H9 (cell line): ENCODE results near the gene LAMA3. TPM values are rescaled to one million over a fixed set of nuclear protein-coding genes. Genes with fewer than 3 reads are reported as not detected.

Source experiments
- DNase-seq: peaks from one replicate; pipeline ENCODE4 v3.0.0-alpha.2; 2017
- H2AFZ ChIP-seq: one replicate; pipeline ENCODE4 v1.6.1; 2013; ENCODE audit warnings: mild to moderate bottlenecking, low read length, control low read depth, moderate library complexity
- H2AK5ac ChIP-seq: 2 replicates; pipeline ENCODE4 v1.6.1; 2013; ENCODE audit warnings: low read length, control low read depth, mixed read lengths; ENCODE audit not compliant: insufficient read length
- H2BK120ac ChIP-seq: one replicate; pipeline ENCODE4 v1.6.1; 2013; ENCODE audit warnings: low read depth, mild to moderate bottlenecking, low read length, control low read depth, inconsistent platforms; ENCODE audit not compliant: poor library complexity, severe bottlenecking
- H2BK12ac ChIP-seq: 2 replicates; pipeline ENCODE4 v1.6.1; 2013; ENCODE audit warnings: low read length, control low read depth, mixed read lengths, low read depth; ENCODE audit not compliant: insufficient read length
- H2BK15ac ChIP-seq: 2 replicates; pipeline ENCODE4 v1.6.1; 2013; ENCODE audit warnings: low read depth, low read length, control low read depth
- H2BK20ac ChIP-seq: one replicate; pipeline ENCODE4 v1.6.1; 2013; ENCODE audit warnings: low read depth, mild to moderate bottlenecking, low read length, control low read depth, inconsistent platforms; ENCODE audit not compliant: poor library complexity, severe bottlenecking
- H2BK5ac ChIP-seq: 2 replicates; pipeline ENCODE4 v1.6.1; 2013; ENCODE audit warnings: low read length, control low read depth, mixed read lengths; ENCODE audit not compliant: insufficient read length
- H3K14ac ChIP-seq: 2 replicates; pipeline ENCODE4 v1.6.1; 2013; ENCODE audit warnings: low read length, control low read depth; ENCODE audit not compliant: insufficient read depth
- H3K18ac ChIP-seq: 2 replicates; pipeline ENCODE4 v1.6.1; 2013; ENCODE audit warnings: low read depth, mild to moderate bottlenecking, mixed read lengths, low read length, control low read depth; ENCODE audit not compliant: insufficient read length
- H3K23ac ChIP-seq: 2 replicates; pipeline ENCODE4 v1.6.1; 2013; ENCODE audit warnings: low read length, control low read depth, mixed read lengths, low read depth; ENCODE audit not compliant: insufficient read length
- H3K23me2 ChIP-seq: 2 replicates; pipeline ENCODE4 v1.6.1; 2013; ENCODE audit warnings: low read depth, mild to moderate bottlenecking, mixed read lengths, low read length, control low read depth; ENCODE audit not compliant: insufficient read length, poor library complexity, severe bottlenecking
- H3K27ac ChIP-seq: 2 replicates; pipeline ENCODE4 v1.5.1; 2013; ENCODE audit warnings: low read length, control low read depth, mixed read lengths, low read depth; ENCODE audit not compliant: insufficient read length
- H3K27me3 ChIP-seq: 2 replicates; pipeline ENCODE4 v1.6.1; 2013; ENCODE audit warnings: low read length, control low read depth, inconsistent platforms; ENCODE audit not compliant: insufficient read depth
- H3K4ac ChIP-seq: 2 replicates; pipeline ENCODE4 v1.6.1; 2013; ENCODE audit warnings: low read depth, mild to moderate bottlenecking, control low read depth, inconsistent platforms, low read length, moderate library complexity
- H3K4me1 ChIP-seq: 2 replicates; pipeline ENCODE4 v1.6.1; 2013; ENCODE audit warnings: low read length, control low read depth, inconsistent platforms; ENCODE audit not compliant: insufficient read depth
- H3K4me2 ChIP-seq: 2 replicates; pipeline ENCODE4 v1.6.1; 2013; ENCODE audit warnings: low read length, control low read depth, mixed read lengths; ENCODE audit not compliant: insufficient read length, insufficient read depth
- H3K56ac ChIP-seq: 2 replicates; pipeline ENCODE4 v1.6.1; 2013; ENCODE audit warnings: low read depth, mild to moderate bottlenecking, mixed read lengths, low read length, control low read depth; ENCODE audit not compliant: insufficient read length
- H3K79me1 ChIP-seq: 2 replicates; pipeline ENCODE4 v1.6.1; 2013; ENCODE audit warnings: low read depth, mild to moderate bottlenecking, moderate library complexity, low read length, control low read depth, inconsistent platforms; ENCODE audit not compliant: insufficient read depth, poor library complexity, severe bottlenecking
- H3K79me2 ChIP-seq: 2 replicates; pipeline ENCODE4 v1.6.1; 2013; ENCODE audit warnings: low read length, control low read depth, inconsistent platforms; ENCODE audit not compliant: insufficient read depth
- H3K9ac ChIP-seq: 2 replicates; pipeline ENCODE4 v1.6.1; 2013; ENCODE audit warnings: low read length, control low read depth, mixed read lengths; ENCODE audit not compliant: insufficient read length; ENCODE audit errors: extremely low read depth
- H3K9me3 ChIP-seq: one replicate; pipeline ENCODE4 v1.6.1; 2013; ENCODE audit warnings: low read depth, low read length, inconsistent platforms; ENCODE audit not compliant: control insufficient read depth
- H3T11ph ChIP-seq: one replicate; pipeline ENCODE4 v1.6.1; 2013; ENCODE audit warnings: mild to moderate bottlenecking, low read length, control low read depth, inconsistent platforms
- H4K20me1 ChIP-seq: one replicate; pipeline ENCODE4 v1.6.1; 2013; ENCODE audit not compliant: control insufficient read depth, insufficient read length, insufficient read depth
- H4K5ac ChIP-seq: 2 replicates; pipeline ENCODE4 v1.6.1; 2013; ENCODE audit warnings: low read depth, mild to moderate bottlenecking, mixed read lengths, low read length, control low read depth; ENCODE audit not compliant: insufficient read length
- H4K8ac ChIP-seq: replicated peaks from 2 replicates; pipeline ENCODE4 v1.6.1; 2013; ENCODE audit warnings: low read length, control low read depth, mixed read lengths, low read depth; ENCODE audit not compliant: insufficient read length
- H4K91ac ChIP-seq: 2 replicates; pipeline ENCODE4 v1.6.1; 2013; ENCODE audit warnings: low read depth, mild to moderate bottlenecking, moderate library complexity, mixed read lengths, low read length, control low read depth; ENCODE audit not compliant: insufficient read length
- H3K27ac Mint-ChIP-seq, 3 experiments: 2 replicates in 2 of 3; 3 replicates in 1 of 3; pipeline ENCODE4 v1.8.0; 2020 to 2021; ENCODE audit warnings: mixed read lengths in 3 of 3, mild to moderate bottlenecking in 1 of 3, moderate library complexity in 1 of 3
- H3K27me3 Mint-ChIP-seq: 2 replicates; pipeline ENCODE4 v1.8.0; 2021; ENCODE audit warnings: low read depth, mild to moderate bottlenecking, moderate library complexity, mixed read lengths
- H3K36me3 Mint-ChIP-seq, 3 experiments: 2 replicates in 2 of 3; 3 replicates in 1 of 3; pipeline ENCODE4 v1.8.0; 2020 to 2021; ENCODE audit warnings: low read depth in 3 of 3, mixed read lengths in 3 of 3; ENCODE audit not compliant: insufficient read depth in 1 of 3
- H3K4me1 Mint-ChIP-seq, 2 experiments: 2 replicates each; pipeline ENCODE4 v1.8.0; 2020; ENCODE audit warnings: mixed read lengths in 2 of 2
- H3K4me3 Mint-ChIP-seq, 2 experiments: 2 replicates in 1 of 2; 3 replicates in 1 of 2; pipeline ENCODE4 v1.8.0; 2020 to 2021; ENCODE audit warnings: mild to moderate bottlenecking in 2 of 2, mixed read lengths in 2 of 2, moderate library complexity in 1 of 2
- H3K9me3 Mint-ChIP-seq, 2 experiments: 2 replicates in 1 of 2; 3 replicates in 1 of 2; pipeline ENCODE4 v1.8.0; 2020; ENCODE audit warnings: mild to moderate bottlenecking in 2 of 2, mixed read lengths in 2 of 2, moderate library complexity in 1 of 2
- WGBS: extraction: QIAGEN DNeasy Blood & Tissue Kit; methylation state at CpG from one replicate; pipeline ENCODE4 v1.1.7; 2013; ENCODE audit warnings: missing lambda C conversion rate, low lambda C conversion rate, mixed read lengths; ENCODE audit not compliant: insufficient read length; ENCODE audit errors: extremely low coverage; 5-methylcytosine and 5-hydroxymethylcytosine counted together
- total RNA-seq: library from RNA; stranded (reverse); gene quantifications from 2 replicates; pipeline ENCODE4 v1.2.1, GENCODE V29; 2021
- TF ChIP-seq, protein P1 (sequence below): fragments of 200-600 bp; sonication (generic); conservative IDR thresholded peaks from 3 replicates; pipeline ENCODE4 v1.8.0; 2021; ENCODE audit warnings: antibody characterized with exemption, mild to moderate bottlenecking

The LAMA3 gene
- total RNA-seq, 1 experiment from 2014 or later = 0.33 TPM

DNA sequence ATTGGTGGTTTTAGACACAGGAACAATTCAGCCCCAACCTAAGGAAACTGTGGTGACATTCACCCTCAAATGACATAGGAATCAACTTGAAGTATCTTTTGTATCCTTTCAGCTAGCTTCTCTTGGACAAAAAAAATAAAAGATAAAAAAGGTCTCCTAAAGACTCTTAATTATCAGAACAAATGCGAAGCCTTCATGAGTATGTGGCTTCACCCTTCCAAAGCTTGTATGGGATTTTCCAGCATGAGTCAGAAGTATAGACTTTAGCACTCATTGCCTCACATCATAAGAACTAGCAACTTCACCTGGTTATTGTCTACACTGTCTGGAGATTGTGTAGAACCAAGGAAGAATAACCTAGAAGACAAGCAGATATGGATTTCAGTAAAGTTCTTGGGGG is 135.4 kb downstream of the LAMA3 start:
- Histone ChIP-seq H3K4me1 (no peaks in the 10 kb centered on the region; the same call in 1 of the 2 replicates), H3K79me1 (no peaks in the 10 kb centered on the region), H2BK12ac (no peak overlapping the region), H3K23me2 (no peaks in the 10 kb centered on the region), H3K27me3 (no peaks in the 10 kb centered on the region), H3K4me2 (no peak overlapping the region), H2AFZ (no peak overlapping the region), H3K18ac (no peak overlapping the region), H3K56ac (no peak overlapping the region), H4K20me1 (no peaks in the 10 kb centered on the region), H2BK120ac (no peak overlapping the region), H2BK15ac (no peak overlapping the region), H2BK20ac (no peak overlapping the region), H3T11ph (no peak overlapping the region), H2AK5ac (no peak overlapping the region), H4K91ac (no peak overlapping the region), H3K23ac (no peak overlapping the region), H3K9ac (no peak overlapping the region), H2BK5ac (no peak overlapping the region), H3K27ac (no peak overlapping the region), H3K79me2 (no peaks in the 10 kb centered on the region), H4K5ac (no peak overlapping the region), H3K4ac (no peak overlapping the region), H4K8ac (no peak overlapping the region), H3K14ac (no peak overlapping the region), H3K9me3 (no peaks in the 10 kb centered on the region)
- H3K27me3 Mint-ChIP-seq = no peaks in the 10 kb centered on the region
- no peak overlapping the region for H3K27ac Mint-ChIP-seq
- DNase-seq = no peak
- peaks cover 26 to 34% of the 10 kb centered on the region in 2 experiments for H3K4me1 Mint-ChIP-seq
- no peaks in the 10 kb centered on the region for H3K36me3 Mint-ChIP-seq
- no peak overlapping the region for H3K4me3 Mint-ChIP-seq
- TF ChIP-seq, protein P1, sequence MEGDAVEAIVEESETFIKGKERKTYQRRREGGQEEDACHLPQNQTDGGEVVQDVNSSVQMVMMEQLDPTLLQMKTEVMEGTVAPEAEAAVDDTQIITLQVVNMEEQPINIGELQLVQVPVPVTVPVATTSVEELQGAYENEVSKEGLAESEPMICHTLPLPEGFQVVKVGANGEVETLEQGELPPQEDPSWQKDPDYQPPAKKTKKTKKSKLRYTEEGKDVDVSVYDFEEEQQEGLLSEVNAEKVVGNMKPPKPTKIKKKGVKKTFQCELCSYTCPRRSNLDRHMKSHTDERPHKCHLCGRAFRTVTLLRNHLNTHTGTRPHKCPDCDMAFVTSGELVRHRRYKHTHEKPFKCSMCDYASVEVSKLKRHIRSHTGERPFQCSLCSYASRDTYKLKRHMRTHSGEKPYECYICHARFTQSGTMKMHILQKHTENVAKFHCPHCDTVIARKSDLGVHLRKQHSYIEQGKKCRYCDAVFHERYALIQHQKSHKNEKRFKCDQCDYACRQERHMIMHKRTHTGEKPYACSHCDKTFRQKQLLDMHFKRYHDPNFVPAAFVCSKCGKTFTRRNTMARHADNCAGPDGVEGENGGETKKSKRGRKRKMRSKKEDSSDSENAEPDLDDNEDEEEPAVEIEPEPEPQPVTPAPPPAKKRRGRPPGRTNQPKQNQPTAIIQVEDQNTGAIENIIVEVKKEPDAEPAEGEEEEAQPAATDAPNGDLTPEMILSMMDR = no peak
- no CpG with 5 or more reads among the region's 1 CpG for WGBS
- H3K9me3 Mint-ChIP-seq = no peaks in the 10 kb centered on the region
